ENCODE measurements around the gene ERCC2. TPM values are rescaled to one million over a fixed set of nuclear protein-coding genes. Genes with fewer than 3 reads are reported as not detected.

Gene ERCC2
- total RNA-seq, 1 experiment from 2014 or later = 58.9 TPM

GRCh38 chr19:45346449-45346848 lies 23.9 kb downstream of the ERCC2 start:
- peaks cover 11 to 18% of the 10 kb centered on the region in 2 experiments; a peak in 3 of 4 replicates for H3K4me1 ChIP-seq (ENCODE audit: control insufficient read depth in 1 of 2, insufficient read depth in 2 of 2, low read length in 2 of 2)
- DNase-seq (ENCODE audit: low read depth, low spot score) (no peak), ATAC-seq (no peak)
- no peak overlapping the region for H3K27ac ChIP-seq (ENCODE audit: low read depth, low read length)
- ChIA-PET CTCF (no interaction called here), POLR2A (no interaction called here), RAD21 (ENCODE audit: low non-redundant PET in 1 of 2, low total read pairs in 2 of 2, uncharacterized antibody in 2 of 2, unreplicated experiment in 2 of 2) (no interaction called here)
- no peaks in the 10 kb centered on the region for H3K9me2 ChIP-seq (ENCODE audit: insufficient read depth)
- no peak overlapping the region for H3K9ac ChIP-seq (ENCODE audit: low read length)
- H3K27me3 ChIP-seq (ENCODE audit: insufficient read depth, low read length) = no peaks in the 10 kb centered on the region
- H3K9me3 ChIP-seq (ENCODE audit: control insufficient read depth in 1 of 2, insufficient read depth in 1 of 2, low read depth in 1 of 2, low read length in 2 of 2) = no peaks in the 10 kb centered on the region
- H4K20me1 ChIP-seq (ENCODE audit: insufficient read depth) = no peaks in the 10 kb centered on the region
- no peak overlapping the region for H3K4me2 ChIP-seq (ENCODE audit: low read length)
- H3K4me3 ChIP-seq (replicated peaks in 1 of 2; ENCODE audit: low read depth in 1 of 2, low read length in 2 of 2) = no peak overlapping the region
- TF ChIP-seq EGR1 (IDR thresholded peaks at IDR 0.05; ENCODE audit: low read depth) (no peak), POLR2A (IDR thresholded peaks at IDR 0.05; ENCODE audit: borderline replicate concordance, extremely low read depth, insufficient read depth, insufficient read length) (no peak), SP1 (IDR thresholded peaks at IDR 0.05; ENCODE audit: low read depth) (no peak), ZNF274 (IDR thresholded peaks at IDR 0.05; ENCODE audit: low read depth, low read length) (no peak), TCF7L2 (IDR thresholded peaks at IDR 0.05; ENCODE audit: borderline replicate concordance, extremely low read depth, insufficient read depth, insufficient read length) (no peak), ELF1 (IDR thresholded peaks at IDR 0.05; ENCODE audit: borderline replicate concordance, low read depth) (no peak), SRF (IDR thresholded peaks at IDR 0.05; ENCODE audit: low read depth) (no peak), EZH2 (IDR thresholded peaks at IDR 0.05) (no peak), SIN3A (IDR thresholded peaks at IDR 0.05; ENCODE audit: low read depth) (no peak)
- TF ChIP-seq, protein P1, sequence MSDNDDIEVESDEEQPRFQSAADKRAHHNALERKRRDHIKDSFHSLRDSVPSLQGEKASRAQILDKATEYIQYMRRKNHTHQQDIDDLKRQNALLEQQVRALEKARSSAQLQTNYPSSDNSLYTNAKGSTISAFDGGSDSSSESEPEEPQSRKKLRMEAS (IDR thresholded peaks at IDR 0.05) = no peak
- TF ChIP-seq, protein P2, sequence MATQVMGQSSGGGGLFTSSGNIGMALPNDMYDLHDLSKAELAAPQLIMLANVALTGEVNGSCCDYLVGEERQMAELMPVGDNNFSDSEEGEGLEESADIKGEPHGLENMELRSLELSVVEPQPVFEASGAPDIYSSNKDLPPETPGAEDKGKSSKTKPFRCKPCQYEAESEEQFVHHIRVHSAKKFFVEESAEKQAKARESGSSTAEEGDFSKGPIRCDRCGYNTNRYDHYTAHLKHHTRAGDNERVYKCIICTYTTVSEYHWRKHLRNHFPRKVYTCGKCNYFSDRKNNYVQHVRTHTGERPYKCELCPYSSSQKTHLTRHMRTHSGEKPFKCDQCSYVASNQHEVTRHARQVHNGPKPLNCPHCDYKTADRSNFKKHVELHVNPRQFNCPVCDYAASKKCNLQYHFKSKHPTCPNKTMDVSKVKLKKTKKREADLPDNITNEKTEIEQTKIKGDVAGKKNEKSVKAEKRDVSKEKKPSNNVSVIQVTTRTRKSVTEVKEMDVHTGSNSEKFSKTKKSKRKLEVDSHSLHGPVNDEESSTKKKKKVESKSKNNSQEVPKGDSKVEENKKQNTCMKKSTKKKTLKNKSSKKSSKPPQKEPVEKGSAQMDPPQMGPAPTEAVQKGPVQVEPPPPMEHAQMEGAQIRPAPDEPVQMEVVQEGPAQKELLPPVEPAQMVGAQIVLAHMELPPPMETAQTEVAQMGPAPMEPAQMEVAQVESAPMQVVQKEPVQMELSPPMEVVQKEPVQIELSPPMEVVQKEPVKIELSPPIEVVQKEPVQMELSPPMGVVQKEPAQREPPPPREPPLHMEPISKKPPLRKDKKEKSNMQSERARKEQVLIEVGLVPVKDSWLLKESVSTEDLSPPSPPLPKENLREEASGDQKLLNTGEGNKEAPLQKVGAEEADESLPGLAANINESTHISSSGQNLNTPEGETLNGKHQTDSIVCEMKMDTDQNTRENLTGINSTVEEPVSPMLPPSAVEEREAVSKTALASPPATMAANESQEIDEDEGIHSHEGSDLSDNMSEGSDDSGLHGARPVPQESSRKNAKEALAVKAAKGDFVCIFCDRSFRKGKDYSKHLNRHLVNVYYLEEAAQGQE (IDR thresholded peaks at IDR 0.05; ENCODE audit: low read depth) = no peak
- TF ChIP-seq, protein P3, sequence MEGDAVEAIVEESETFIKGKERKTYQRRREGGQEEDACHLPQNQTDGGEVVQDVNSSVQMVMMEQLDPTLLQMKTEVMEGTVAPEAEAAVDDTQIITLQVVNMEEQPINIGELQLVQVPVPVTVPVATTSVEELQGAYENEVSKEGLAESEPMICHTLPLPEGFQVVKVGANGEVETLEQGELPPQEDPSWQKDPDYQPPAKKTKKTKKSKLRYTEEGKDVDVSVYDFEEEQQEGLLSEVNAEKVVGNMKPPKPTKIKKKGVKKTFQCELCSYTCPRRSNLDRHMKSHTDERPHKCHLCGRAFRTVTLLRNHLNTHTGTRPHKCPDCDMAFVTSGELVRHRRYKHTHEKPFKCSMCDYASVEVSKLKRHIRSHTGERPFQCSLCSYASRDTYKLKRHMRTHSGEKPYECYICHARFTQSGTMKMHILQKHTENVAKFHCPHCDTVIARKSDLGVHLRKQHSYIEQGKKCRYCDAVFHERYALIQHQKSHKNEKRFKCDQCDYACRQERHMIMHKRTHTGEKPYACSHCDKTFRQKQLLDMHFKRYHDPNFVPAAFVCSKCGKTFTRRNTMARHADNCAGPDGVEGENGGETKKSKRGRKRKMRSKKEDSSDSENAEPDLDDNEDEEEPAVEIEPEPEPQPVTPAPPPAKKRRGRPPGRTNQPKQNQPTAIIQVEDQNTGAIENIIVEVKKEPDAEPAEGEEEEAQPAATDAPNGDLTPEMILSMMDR (IDR thresholded peaks at IDR 0.05 in 2 of 3, conservative IDR thresholded peaks at IDR 0.05 in 1 of 3; ENCODE audit: borderline replicate concordance in 1 of 3, insufficient read depth in 1 of 3, low read depth in 2 of 3, low read length in 2 of 3) = no peak
- BruUV-seq (replicated peaks) = no TSS peak
- intact Hi-C loops (cut with micrococcal nuclease) = no loop called here
- H3K79me2 ChIP-seq (ENCODE audit: insufficient read depth, low read length) = 0 out of 2 replicates have a peak, but pooled peaks cover 3% of the 10 kb centered on the region
- H2AFZ ChIP-seq (ENCODE audit: low read depth, low read length, poor library complexity, severe bottlenecking) = no peak overlapping the region
- H3K36me3 ChIP-seq (ENCODE audit: control insufficient read depth in 1 of 2, insufficient read depth in 2 of 2, low read length in 2 of 2) = peaks cover 5 to 8% of the 10 kb centered on the region in 2 experiments; a peak in 3 of 4 replicates
